ENCODE results near the gene ERICH6B. TPM values are rescaled to one million over a fixed set of nuclear protein-coding genes. Genes with fewer than 3 reads are reported as not detected.

The ERICH6B gene
- polyA plus RNA-seq, 3 donors = not detected

DNA sequence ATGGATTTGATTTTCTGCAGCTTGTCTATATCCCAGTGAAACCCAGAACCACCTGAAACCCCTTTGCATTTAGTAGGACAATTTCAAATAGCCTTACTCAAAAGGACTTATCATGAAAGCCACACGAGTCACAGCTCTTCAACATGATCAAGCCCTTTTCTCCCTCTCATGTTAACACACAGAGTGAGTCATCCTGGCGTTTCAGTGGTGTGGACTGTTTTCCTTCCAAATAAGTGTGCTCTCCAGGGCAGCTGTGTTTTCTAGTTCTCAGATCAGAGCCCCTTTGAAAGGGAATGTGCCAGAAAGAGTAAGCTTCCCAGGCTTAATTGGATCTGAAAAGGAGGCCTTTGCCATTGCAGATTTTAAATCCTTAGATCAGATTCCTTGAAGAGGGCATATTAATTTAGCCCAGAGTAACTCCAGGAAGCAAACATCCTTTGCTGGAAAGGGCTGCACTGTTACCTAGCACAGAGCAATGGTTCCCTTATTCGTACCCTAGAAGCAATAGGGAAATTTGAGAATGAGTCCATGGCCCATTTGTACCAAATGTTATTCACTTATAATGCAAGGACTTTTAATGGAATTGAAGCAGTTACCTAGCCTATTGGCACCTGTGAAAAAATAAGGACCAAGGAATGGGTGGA lies 51.3 kb downstream of the ERICH6B start:
- H3K36me3 Mint-ChIP-seq = no peaks in the 10 kb centered on the region
- no peak overlapping the region for H3K4me3 ChIP-seq (replicated peaks in 1 of 3; ENCODE audit: low read depth in 2 of 3, low read length in 3 of 3)
- TF ChIP-seq, protein P1, sequence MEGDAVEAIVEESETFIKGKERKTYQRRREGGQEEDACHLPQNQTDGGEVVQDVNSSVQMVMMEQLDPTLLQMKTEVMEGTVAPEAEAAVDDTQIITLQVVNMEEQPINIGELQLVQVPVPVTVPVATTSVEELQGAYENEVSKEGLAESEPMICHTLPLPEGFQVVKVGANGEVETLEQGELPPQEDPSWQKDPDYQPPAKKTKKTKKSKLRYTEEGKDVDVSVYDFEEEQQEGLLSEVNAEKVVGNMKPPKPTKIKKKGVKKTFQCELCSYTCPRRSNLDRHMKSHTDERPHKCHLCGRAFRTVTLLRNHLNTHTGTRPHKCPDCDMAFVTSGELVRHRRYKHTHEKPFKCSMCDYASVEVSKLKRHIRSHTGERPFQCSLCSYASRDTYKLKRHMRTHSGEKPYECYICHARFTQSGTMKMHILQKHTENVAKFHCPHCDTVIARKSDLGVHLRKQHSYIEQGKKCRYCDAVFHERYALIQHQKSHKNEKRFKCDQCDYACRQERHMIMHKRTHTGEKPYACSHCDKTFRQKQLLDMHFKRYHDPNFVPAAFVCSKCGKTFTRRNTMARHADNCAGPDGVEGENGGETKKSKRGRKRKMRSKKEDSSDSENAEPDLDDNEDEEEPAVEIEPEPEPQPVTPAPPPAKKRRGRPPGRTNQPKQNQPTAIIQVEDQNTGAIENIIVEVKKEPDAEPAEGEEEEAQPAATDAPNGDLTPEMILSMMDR (IDR thresholded peaks at IDR 0.05) = no peak

DNA sequence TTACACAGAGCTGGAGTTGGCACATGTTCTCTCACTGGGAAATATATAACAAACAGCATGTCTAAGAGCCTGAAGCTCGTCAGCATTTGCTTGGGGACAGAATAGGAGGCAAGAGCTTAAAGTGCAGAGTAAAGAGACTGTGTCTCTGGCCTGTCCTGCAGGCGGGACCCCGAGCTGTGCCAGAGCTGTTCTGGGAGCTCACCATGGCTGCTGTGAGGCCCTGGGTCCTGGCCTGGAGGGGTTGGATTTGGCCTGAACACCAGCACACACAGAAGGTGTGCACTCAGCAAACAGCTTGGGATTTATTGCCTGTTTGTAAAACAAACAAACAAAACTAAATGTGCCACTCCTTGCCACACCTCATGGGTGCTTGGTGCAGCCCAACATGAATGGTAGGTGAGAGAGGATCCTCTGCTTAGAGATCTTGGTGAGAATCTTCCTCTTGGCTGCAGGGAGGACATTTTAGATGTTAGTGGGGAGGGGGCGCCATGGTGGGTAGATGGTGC lies 60.9 kb downstream of the ERICH6B start:
- Histone ChIP-seq H3K27me3 (ENCODE audit: control insufficient read depth in 2 of 2, insufficient read depth in 2 of 2, low read length in 2 of 2) (no peaks in the 10 kb centered on the region), H4K20me1 (ENCODE audit: insufficient read depth, low read length) (no peaks in the 10 kb centered on the region), H3K36me3 (replicated peaks in 1 of 2; ENCODE audit: control insufficient read depth in 1 of 2, insufficient read depth in 2 of 2, low read length in 2 of 2) (no peaks in the 10 kb centered on the region), H3K79me2 (ENCODE audit: insufficient read depth, low read length) (no peaks in the 10 kb centered on the region), H3K27ac (ENCODE audit: low read depth in 1 of 2, low read length in 2 of 2) (no peak overlapping the region), H3K9ac (ENCODE audit: insufficient read depth, low read length, poor library complexity, severe bottlenecking) (no peak overlapping the region), H3K4me3 (replicated peaks in 1 of 3; ENCODE audit: low read depth in 2 of 3, low read length in 3 of 3) (no peak overlapping the region), H2AFZ (ENCODE audit: insufficient read depth, low read depth, low read length, poor library complexity, severe bottlenecking) (no peak overlapping the region), H3K4me2 (replicated peaks; ENCODE audit: extremely low read depth, low read length, poor library complexity, severe bottlenecking) (no peak overlapping the region), H3K4me1 (ENCODE audit: control insufficient read depth in 1 of 2, insufficient read depth in 2 of 2, low read length in 2 of 2) (no peaks in the 10 kb centered on the region), H3K9me3 (replicated peaks in 1 of 2; ENCODE audit: control insufficient read depth in 1 of 2, insufficient read depth in 1 of 2, low read length in 2 of 2) (no peaks in the 10 kb centered on the region)
- H3K4me1 Mint-ChIP-seq = no peaks in the 10 kb centered on the region
- H3K27me3 Mint-ChIP-seq (ENCODE audit: low read depth in 3 of 3) = peaks cover 2 to 11% (median 5%) of the 10 kb centered on the region in 3 donors
- WGBS (ENCODE audit: insufficient coverage) = 100% methylated on average over 1 of the region's 4 CpGs
- H3K36me3 Mint-ChIP-seq = no peaks in the 10 kb centered on the region
- H3K27ac Mint-ChIP-seq = no peak overlapping the region
- TF ChIP-seq, protein P1 (IDR thresholded peaks at IDR 0.05) = no peak
- H3K9me3 Mint-ChIP-seq = peaks cover 0 to 7% (median 4%) of the 10 kb centered on the region in 7 donors
- intact Hi-C loops (cut with micrococcal nuclease) = no loop called here
- no peak overlapping the region for H3K4me3 Mint-ChIP-seq
- no peak for DNase-seq

More for the DNA sequence above, 51.3 kb downstream of the ERICH6B start:
- intact Hi-C loops (cut with micrococcal nuclease) = no loop called here
- Mint-ChIP-seq H3K27ac (no peak overlapping the region), H3K9me3 (peaks cover 0 to 11% (median 4%) of the 10 kb centered on the region in 7 donors), H3K4me3 (no peak overlapping the region), H3K4me1 (no peaks in the 10 kb centered on the region), H3K27me3 (ENCODE audit: low read depth in 3 of 3) (peaks cover 3 to 7% (median 4%) of the 10 kb centered on the region in 3 donors)
- Histone ChIP-seq H3K36me3 (replicated peaks in 1 of 2; ENCODE audit: control insufficient read depth in 1 of 2, insufficient read depth in 2 of 2, low read length in 2 of 2) (no peaks in the 10 kb centered on the region), H3K9me3 (replicated peaks in 1 of 2; ENCODE audit: control insufficient read depth in 1 of 2, insufficient read depth in 1 of 2, low read length in 2 of 2) (peaks cover 0 to 7% of the 10 kb centered on the region in 2 donors), H2AFZ (ENCODE audit: insufficient read depth, low read depth, low read length, poor library complexity, severe bottlenecking) (no peak overlapping the region), H3K4me2 (replicated peaks; ENCODE audit: extremely low read depth, low read length, poor library complexity, severe bottlenecking) (no peak overlapping the region), H3K27ac (ENCODE audit: low read depth in 1 of 2, low read length in 2 of 2) (no peak overlapping the region), H3K79me2 (ENCODE audit: insufficient read depth, low read length) (no peaks in the 10 kb centered on the region), H3K9ac (ENCODE audit: insufficient read depth, low read length, poor library complexity, severe bottlenecking) (no peak overlapping the region), H3K27me3 (ENCODE audit: control insufficient read depth in 2 of 2, insufficient read depth in 2 of 2, low read length in 2 of 2) (no peaks in the 10 kb centered on the region), H3K4me1 (ENCODE audit: control insufficient read depth in 1 of 2, insufficient read depth in 2 of 2, low read length in 2 of 2) (no peaks in the 10 kb centered on the region), H4K20me1 (ENCODE audit: insufficient read depth, low read length) (no peaks in the 10 kb centered on the region)
- DNase-seq = no peak
- WGBS (ENCODE audit: insufficient coverage) = no CpG with 5 or more reads among the region's 3 CpGs
